Measurements from ENCODE around the gene IPMK. TPM values are rescaled to one million over a fixed set of nuclear protein-coding genes. Genes with fewer than 3 reads are reported as not detected.

The IPMK gene
- total and polyA plus RNA-seq, 2 experiments from 2014 or later = 5.5 to 17.8 TPM

- TF ChIP-seq ZNF462 (CRISPR knock-in tag; IDR thresholded peaks at IDR 0.05) (no peak), STAT1 (IDR thresholded peaks at IDR 0.05; ENCODE audit: unreplicated experiment) (no peak), ZNF331 (CRISPR knock-in tag; IDR thresholded peaks at IDR 0.05; ENCODE audit: low read depth) (no peak), POLR2AphosphoS5 (IDR thresholded peaks at IDR 0.05; ENCODE audit: low read depth) (no peak)
These were observed 4.9 kb downstream of the IPMK start (continued) for GRCh38 chr10:58262766-58263165.

GRCh38 chr10:58260334-58260733 lies 7.4 kb downstream of the IPMK start:
- H3K4me1 ChIP-seq (ENCODE audit: insufficient read depth) = peaks cover 19% of the 10 kb centered on the region
- Mint-ChIP-seq H3K4me3 (no peak overlapping the region), H3K9me3 (peaks cover 32% of the 10 kb centered on the region), H3K4me1 (peaks cover 29% of the 10 kb centered on the region), H3K27me3 (ENCODE audit: insufficient read depth, low read depth, poor library complexity) (peaks cover 5% of the 10 kb centered on the region), H3K36me3 (ENCODE audit: low read depth) (peaks cover 38% of the 10 kb centered on the region), H3K27ac (no peak overlapping the region)
- no peak overlapping the region for H3K27ac ChIP-seq (ENCODE audit: low read depth)
- ATAC-seq = no peak
- H3K4me3 ChIP-seq = no peak overlapping the region
- peaks cover 16% of the 10 kb centered on the region; the same call in 1 of the 2 replicates for H3K36me3 ChIP-seq (ENCODE audit: insufficient read depth)
- no peaks in the 10 kb centered on the region for H4K20me1 ChIP-seq (replicated peaks; ENCODE audit: insufficient read depth)
- H3F3A ChIP-seq (replicated peaks; ENCODE audit: low read depth) = no peaks in the 10 kb centered on the region
- H2AFZ ChIP-seq = no peak overlapping the region
- TF ChIP-seq POLR2AphosphoS5 (IDR thresholded peaks at IDR 0.05; ENCODE audit: low read depth) (no peak), REST (IDR thresholded peaks at IDR 0.05; ENCODE audit: unreplicated experiment) (no peak), STAT1 (IDR thresholded peaks at IDR 0.05; ENCODE audit: unreplicated experiment) (no peak)
- peaks cover 93% of the 10 kb centered on the region for H3K79me2 ChIP-seq (replicated peaks; ENCODE audit: insufficient read depth)
- H3K4me2 ChIP-seq = no peak overlapping the region
- H3K9me2 ChIP-seq (ENCODE audit: insufficient read depth) = no peaks in the 10 kb centered on the region
- H3K27me3 ChIP-seq (ENCODE audit: insufficient read depth) = no peaks in the 10 kb centered on the region
- no peak for DNase-seq (ENCODE audit: low spot score)

Data from GM23338 (cell line).